HG03558 (cell line): ENCODE measurements around the gene LDLRAD2.

Experiments
- ATAC-seq: cut with Tn5 transposase; IDR thresholded peaks from one replicate; pipeline ENCODE4 v1.9.1; 2021; ENCODE audit warnings: moderate number of reproducible peaks; ENCODE audit not compliant: unreplicated experiment; ENCODE audit errors: extremely low read depth

Gene LDLRAD2

GRCh38 chr1:21857142-21857839 is 45.2 kb downstream of the LDLRAD2 start:
- ATAC-seq, result no peak

GRCh38 chr1:21857840-21858670 is 46.0 kb downstream of the LDLRAD2 start:
- ATAC-seq, result no peak

- ATAC-seq, result no peak
Measured at GRCh38 chr1:21859669-21860179, 47.7 kb downstream of the LDLRAD2 start.

GRCh38 chr1:21860971-21861370 is 48.9 kb downstream of the LDLRAD2 start:
- ATAC-seq, result no peak

- no peak for ATAC-seq
Measured at GRCh38 chr1:21861602-21862429, 49.8 kb downstream of the LDLRAD2 start.

- ATAC-seq, result no peak
Measured at GRCh38 chr1:21863981-21864380, 51.9 kb downstream of the LDLRAD2 start.

GRCh38 chr1:21864730-21865129 is 52.7 kb downstream of the LDLRAD2 start:
- ATAC-seq, result no peak

GRCh38 chr1:21865609-21865942 is 53.5 kb downstream of the LDLRAD2 start:
- no peak for ATAC-seq

- ATAC-seq, result peak; percentile 54
Measured at GRCh38 chr1:21865943-21866706, 54.1 kb downstream of the LDLRAD2 start.

GRCh38 chr1:21866707-21867043 is 54.6 kb downstream of the LDLRAD2 start:
- no peak for ATAC-seq

- no peak for ATAC-seq
Measured at GRCh38 chr1:21867451-21867996, 55.5 kb downstream of the LDLRAD2 start.

GRCh38 chr1:21868482-21868881 is 56.4 kb downstream of the LDLRAD2 start:
- ATAC-seq, result no peak

GRCh38 chr1:21868941-21869454 is 56.9 kb downstream of the LDLRAD2 start:
- no peak for ATAC-seq

GRCh38 chr1:21869620-21870121 is 57.6 kb downstream of the LDLRAD2 start:
- no peak for ATAC-seq

- no peak for ATAC-seq
Measured at GRCh38 chr1:21870611-21871010, 58.5 kb downstream of the LDLRAD2 start.

- ATAC-seq, result no peak
Measured at GRCh38 chr1:21871943-21872342, 59.9 kb downstream of the LDLRAD2 start.

- no peak for ATAC-seq
Measured at GRCh38 chr1:21872445-21873079, 60.5 kb downstream of the LDLRAD2 start.

- no peak for ATAC-seq
Measured at GRCh38 chr1:21873174-21873573, 61.1 kb downstream of the LDLRAD2 start.

- no peak for ATAC-seq
Measured at GRCh38 chr1:21873761-21874160, 61.7 kb downstream of the LDLRAD2 start.
